GM18867 (cell line): Measurements from ENCODE around the gene PANK2.

Experiments used
- ATAC-seq: cut with Tn5 transposase; IDR thresholded peaks from one replicate; pipeline ENCODE4 v1.9.1; 2021; ENCODE audit warnings: mild to moderate bottlenecking, moderate library complexity; ENCODE audit not compliant: unreplicated experiment

PANK2 gene

GRCh38 chr20:3973705-3974104 lies 84.5 kb downstream of the PANK2 start:
- no peak for ATAC-seq

GRCh38 chr20:3976511-3976910 lies 87.3 kb downstream of the PANK2 start:
- ATAC-seq: no peak
